Measurements from ENCODE around the gene LZTR1. TPM values are rescaled to one million over a fixed set of nuclear protein-coding genes. Genes with fewer than 3 reads are reported as not detected.

Gene LZTR1
- total and polyA plus RNA-seq, 2 experiments from 2014 or later, result 29.7 to 80.1 TPM

- Histone ChIP-seq H3K9me2 (ENCODE audit: insufficient read depth) (no peaks in the 10 kb centered on the region), H3K27me3 (replicated peaks; ENCODE audit: insufficient read depth) (no peaks in the 10 kb centered on the region), H3K27ac (no peak overlapping the region), H3F3A (ENCODE audit: insufficient read depth) (peaks cover 9% of the 10 kb centered on the region; the same call in 1 of the 2 replicates), H3K4me3 (no peak overlapping the region), H3K4me2 (ENCODE audit: unreplicated experiment) (peak overlapping the region; percentile 93), H2AFZ (no peak overlapping the region), H3K36me3 (ENCODE audit: low read depth) (no peaks in the 10 kb centered on the region), H3K4me1 (ENCODE audit: insufficient read depth) (peaks cover 30% of the 10 kb centered on the region), H4K20me1 (ENCODE audit: insufficient read depth) (no peaks in the 10 kb centered on the region), H3K9me3 (ENCODE audit: low read depth) (no peaks in the 10 kb centered on the region), H3K9ac (peak overlapping the region; percentile 81; the same call in 1 of the 2 replicates), H3K79me2 (ENCODE audit: insufficient read depth) (no peaks in the 10 kb centered on the region)
- in situ Hi-C loops (cut with MboI), result no loop called here
- TF ChIP-seq EZH2 (IDR thresholded peaks at IDR 0.05; ENCODE audit: insufficient read depth, poor library complexity, severe bottlenecking), result no peak
- no peak for TF ChIP-seq EZH2phosphoT487 (IDR thresholded peaks at IDR 0.05; ENCODE audit: insufficient read depth, low read depth)
- no peak for DNase-seq
- 85 to 88% methylated on average over 9 to 15 of the region's 15 CpGs for WGBS, 2 experiments (ENCODE audit: low coverage in 1 of 2, low lambda C conversion rate in 2 of 2, missing lambda C conversion rate in 2 of 2)
Observed at GRCh38 chr22:21043860-21044535, 61.9 kb downstream of the LZTR1 start.

GRCh38 chr22:21044931-21045584 is 63.0 kb downstream of the LZTR1 start:
- Histone ChIP-seq H3K4me3 (peak overlapping the region; percentile 72), H3K9me2 (ENCODE audit: insufficient read depth) (no peaks in the 10 kb centered on the region), H3F3A (ENCODE audit: insufficient read depth) (peaks cover 9% of the 10 kb centered on the region; the same call in 1 of the 2 replicates), H3K79me2 (ENCODE audit: insufficient read depth) (no peaks in the 10 kb centered on the region), H4K20me1 (ENCODE audit: insufficient read depth) (no peaks in the 10 kb centered on the region), H3K9me3 (ENCODE audit: low read depth) (no peaks in the 10 kb centered on the region), H3K27me3 (replicated peaks; ENCODE audit: insufficient read depth) (no peaks in the 10 kb centered on the region), H3K27ac (peak overlapping the region; percentile 88), H3K4me2 (ENCODE audit: unreplicated experiment) (peak overlapping the region; percentile 93), H3K36me3 (ENCODE audit: low read depth) (no peaks in the 10 kb centered on the region), H2AFZ (peak overlapping the region; percentile 91), H3K9ac (peak overlapping the region; percentile 81), H3K4me1 (ENCODE audit: insufficient read depth) (peaks cover 30% of the 10 kb centered on the region)
- DNase-seq, result peak; percentile 86
- WGBS, 2 experiments (ENCODE audit: low coverage in 1 of 2, low lambda C conversion rate in 2 of 2, missing lambda C conversion rate in 2 of 2), result 1 to 3% methylated on average over 15 of the region's 15 CpGs
- no peak for TF ChIP-seq EZH2phosphoT487 (IDR thresholded peaks at IDR 0.05; ENCODE audit: insufficient read depth, low read depth)
- TF ChIP-seq EZH2 (IDR thresholded peaks at IDR 0.05; ENCODE audit: insufficient read depth, poor library complexity, severe bottlenecking), result no peak
- in situ Hi-C loops (cut with MboI), result no loop called here

GRCh38 chr22:21045585-21046294 is 63.6 kb downstream of the LZTR1 start, which contains the start of gene LRRC74B:
TSS of gene LRRC74B (plus strand) at chr22:21045946. CDS start at chr22:21045987, 41 bp downstream.
- Histone ChIP-seq H3K4me1 (ENCODE audit: insufficient read depth) (peaks cover 30% of the 10 kb centered on the region), H2AFZ (peak within 1 kb of the TSS; percentile 91), H3K4me2 (ENCODE audit: unreplicated experiment) (peak within 1 kb of the TSS; percentile 93), H3K9me2 (ENCODE audit: insufficient read depth) (no peaks in the 10 kb centered on the region), H3K9ac (peak within 1 kb of the TSS; percentile 81), H4K20me1 (ENCODE audit: insufficient read depth) (no peaks in the 10 kb centered on the region), H3F3A (ENCODE audit: insufficient read depth) (peaks cover 9% of the 10 kb centered on the region; the same call in 1 of the 2 replicates), H3K9me3 (ENCODE audit: low read depth) (no peaks in the 10 kb centered on the region), H3K4me3 (peak within 1 kb of the TSS; percentile 72), H3K79me2 (ENCODE audit: insufficient read depth) (no peaks in the 10 kb centered on the region), H3K27me3 (replicated peaks; ENCODE audit: insufficient read depth) (no peaks in the 10 kb centered on the region), H3K27ac (peak within 1 kb of the TSS; percentile 88), H3K36me3 (ENCODE audit: low read depth) (no peaks in the 10 kb centered on the region)
- in situ Hi-C loops (cut with MboI), result no loop called here
- DNase-seq, result peak; percentile 98
- TF ChIP-seq EZH2phosphoT487 (IDR thresholded peaks at IDR 0.05; ENCODE audit: insufficient read depth, low read depth), result no peak
- TF ChIP-seq EZH2 (IDR thresholded peaks at IDR 0.05; ENCODE audit: insufficient read depth, poor library complexity, severe bottlenecking), result no peak
- whole genome bisulfite sequencing, 2 experiments (ENCODE audit: low coverage in 1 of 2, low lambda C conversion rate in 2 of 2, missing lambda C conversion rate in 2 of 2), result 8 to 11% methylated on average over 43 to 44 of the region's 47 CpGs

- no peaks in the 10 kb centered on the region for H3K9me3 ChIP-seq (ENCODE audit: low read depth)
- WGBS, 2 experiments (ENCODE audit: low coverage in 1 of 2, low lambda C conversion rate in 2 of 2, missing lambda C conversion rate in 2 of 2), result 78 to 81% methylated on average over 13 to 14 of the region's 14 CpGs
- DNase-seq, result no peak
- no peaks in the 10 kb centered on the region for H3K36me3 ChIP-seq (ENCODE audit: low read depth)
- no peaks in the 10 kb centered on the region for H3K27me3 ChIP-seq (replicated peaks; ENCODE audit: insufficient read depth)
- no peak overlapping the region for H3K4me2 ChIP-seq (ENCODE audit: unreplicated experiment)
- H3F3A ChIP-seq (ENCODE audit: insufficient read depth), result peaks cover 6% of the 10 kb centered on the region; the same call in 1 of the 2 replicates
- H3K4me3 ChIP-seq, result no peak overlapping the region
- peaks cover 32% of the 10 kb centered on the region for H3K4me1 ChIP-seq (ENCODE audit: insufficient read depth)
- H3K79me2 ChIP-seq (ENCODE audit: insufficient read depth), result no peaks in the 10 kb centered on the region
- no peak overlapping the region for H2AFZ ChIP-seq
- in situ Hi-C loops (cut with MboI), result no loop called here
- no peaks in the 10 kb centered on the region for H3K9me2 ChIP-seq (ENCODE audit: insufficient read depth)
- TF ChIP-seq EZH2phosphoT487 (IDR thresholded peaks at IDR 0.05; ENCODE audit: insufficient read depth, low read depth) (no peak), EZH2 (IDR thresholded peaks at IDR 0.05; ENCODE audit: insufficient read depth, poor library complexity, severe bottlenecking) (no peak)
- H4K20me1 ChIP-seq (ENCODE audit: insufficient read depth), result no peaks in the 10 kb centered on the region
- H3K27ac ChIP-seq, result no peak overlapping the region
- H3K9ac ChIP-seq, result no peak overlapping the region
Observed at GRCh38 chr22:21047035-21047661, 65.1 kb downstream of the LZTR1 start.

Measured in GM23248 (cell line).